22Rv1 (cell line): ENCODE measurements around the gene CLASP1.

Experiments
- H3K27ac ChIP-seq: fragments of 450-650 bp; 2 replicates; pipeline ENCODE4 v1.5.1; 2017
- ZFX ChIP-seq: fragments of 450-650 bp; IDR thresholded peaks from 2 replicates; pipeline ENCODE4 v1.6.1; 2017; ENCODE audit warnings: antibody characterized with exemption, borderline replicate concordance
- TF ChIP-seq, protein P1 (sequence below): fragments of 450-650 bp; IDR thresholded peaks from 2 replicates; pipeline ENCODE4 v1.5.1; 2017; ENCODE audit warnings: mild to moderate bottlenecking

Gene CLASP1

GRCh38 chr2:121545257-121545656, 104.0 kb downstream of the CLASP1 start:
- TF ChIP-seq, protein P1, sequence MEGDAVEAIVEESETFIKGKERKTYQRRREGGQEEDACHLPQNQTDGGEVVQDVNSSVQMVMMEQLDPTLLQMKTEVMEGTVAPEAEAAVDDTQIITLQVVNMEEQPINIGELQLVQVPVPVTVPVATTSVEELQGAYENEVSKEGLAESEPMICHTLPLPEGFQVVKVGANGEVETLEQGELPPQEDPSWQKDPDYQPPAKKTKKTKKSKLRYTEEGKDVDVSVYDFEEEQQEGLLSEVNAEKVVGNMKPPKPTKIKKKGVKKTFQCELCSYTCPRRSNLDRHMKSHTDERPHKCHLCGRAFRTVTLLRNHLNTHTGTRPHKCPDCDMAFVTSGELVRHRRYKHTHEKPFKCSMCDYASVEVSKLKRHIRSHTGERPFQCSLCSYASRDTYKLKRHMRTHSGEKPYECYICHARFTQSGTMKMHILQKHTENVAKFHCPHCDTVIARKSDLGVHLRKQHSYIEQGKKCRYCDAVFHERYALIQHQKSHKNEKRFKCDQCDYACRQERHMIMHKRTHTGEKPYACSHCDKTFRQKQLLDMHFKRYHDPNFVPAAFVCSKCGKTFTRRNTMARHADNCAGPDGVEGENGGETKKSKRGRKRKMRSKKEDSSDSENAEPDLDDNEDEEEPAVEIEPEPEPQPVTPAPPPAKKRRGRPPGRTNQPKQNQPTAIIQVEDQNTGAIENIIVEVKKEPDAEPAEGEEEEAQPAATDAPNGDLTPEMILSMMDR: no peak
- no peak for TF ChIP-seq ZFX
- H3K27ac ChIP-seq: no peak overlapping the region

GRCh38 chr2:121541495-121541894, 107.8 kb downstream of the CLASP1 start:
- H3K27ac ChIP-seq: no peak overlapping the region
- TF ChIP-seq, protein P1: no peak
- no peak for TF ChIP-seq ZFX

DNA sequence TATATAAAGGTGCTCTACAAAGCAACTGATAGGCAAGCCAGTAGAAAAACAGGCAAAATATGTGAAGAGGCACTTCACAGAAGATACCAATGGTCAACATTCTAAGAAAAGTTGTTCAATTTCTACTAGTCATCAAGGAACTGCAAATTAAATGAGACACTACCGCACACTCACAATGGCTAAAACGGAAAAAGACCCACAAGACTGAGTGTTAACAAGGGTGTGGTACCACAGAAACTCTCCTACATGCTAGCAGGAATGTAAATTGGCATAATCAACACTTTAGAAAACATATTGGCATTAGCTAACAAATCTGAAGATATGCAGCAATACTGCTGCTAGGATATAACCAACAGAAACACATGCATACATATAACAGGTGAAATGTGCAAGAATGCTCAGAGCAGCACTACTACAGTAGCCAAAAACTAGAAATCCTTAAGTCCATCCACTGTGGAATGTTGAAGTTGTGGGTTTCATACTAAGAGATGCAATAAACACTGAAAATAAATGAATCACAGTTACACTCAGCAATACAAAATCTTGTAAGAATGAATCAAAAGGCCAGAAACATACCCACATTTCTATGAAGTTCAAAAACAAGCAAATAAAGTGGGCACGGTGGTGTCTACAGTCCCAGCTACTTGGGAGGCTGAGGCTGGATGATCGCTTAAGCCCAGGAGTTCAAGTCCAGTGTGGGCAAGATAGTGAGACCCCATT, 109.4 kb downstream of the CLASP1 start:
- TF ChIP-seq, protein P1: no peak
- TF ChIP-seq ZFX: no peak
- no peak overlapping the region for H3K27ac ChIP-seq

DNA sequence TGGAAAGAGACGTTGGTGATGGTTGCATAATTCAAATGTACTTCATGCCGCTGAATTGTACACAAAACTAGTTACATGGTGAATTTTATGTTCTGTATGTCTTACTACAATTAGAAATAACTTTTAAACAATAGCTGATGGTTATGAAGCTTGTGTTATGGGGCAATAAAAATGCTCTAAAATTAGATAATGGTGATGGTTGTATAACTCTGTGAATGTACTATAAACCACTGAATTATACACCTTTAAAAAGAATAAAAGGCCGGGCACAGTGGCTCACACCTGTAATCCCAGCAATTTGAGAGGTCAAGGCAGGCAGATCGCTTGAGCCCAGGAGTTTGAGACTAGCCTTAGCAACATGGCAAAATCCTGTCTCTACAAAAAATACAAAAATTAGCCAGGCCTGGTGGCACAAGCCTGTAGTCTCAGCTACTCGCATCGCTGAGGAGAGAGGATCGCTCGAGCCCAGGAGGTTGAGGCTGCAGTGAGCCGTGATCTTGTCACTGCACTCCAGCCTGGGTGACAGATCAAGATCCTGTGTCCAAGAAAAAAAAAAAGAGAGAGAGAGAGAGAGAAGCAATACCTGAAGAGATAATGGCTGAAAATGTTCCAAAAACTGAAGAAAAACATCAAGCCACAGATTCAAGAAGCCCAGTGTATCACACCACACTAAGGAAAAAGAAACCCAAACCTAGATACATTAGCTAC, 112.3 kb downstream of the CLASP1 start:
- no peak overlapping the region for H3K27ac ChIP-seq
- TF ChIP-seq ZFX: no peak
- TF ChIP-seq, protein P1: no peak

- no peak overlapping the region for H3K27ac ChIP-seq
- no peak for TF ChIP-seq ZFX
Measured at GRCh38 chr2:121536347-121536746, 112.9 kb downstream of the CLASP1 start.

GRCh38 chr2:121534007-121534406, 115.3 kb downstream of the CLASP1 start:
- TF ChIP-seq, protein P1: no peak
- TF ChIP-seq ZFX: no peak
- H3K27ac ChIP-seq: no peak overlapping the region

DNA sequence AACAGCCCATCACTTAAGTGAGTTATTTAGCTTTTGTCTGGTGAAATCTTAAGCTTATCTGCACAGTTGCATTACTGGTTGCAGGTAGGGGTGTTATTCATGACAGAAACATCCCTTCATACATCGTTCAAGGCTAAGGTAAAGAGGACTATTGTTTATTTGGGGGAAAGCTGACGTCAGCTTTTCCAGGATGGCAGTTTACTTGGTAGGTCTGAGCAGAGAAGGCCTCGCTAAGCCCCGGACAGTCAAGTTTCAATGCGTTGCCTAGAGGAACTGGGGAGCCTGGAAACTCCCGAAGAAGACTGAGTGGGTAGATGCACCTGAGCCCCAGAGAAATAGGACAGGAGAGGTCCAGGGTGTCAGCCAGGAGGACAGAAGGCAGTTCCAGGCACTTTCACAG, 116.4 kb downstream of the CLASP1 start:
- H3K27ac ChIP-seq: no peak overlapping the region
- TF ChIP-seq, protein P1: no peak
- no peak for TF ChIP-seq ZFX
